H1 (cell line): ENCODE results near the gene MRPL33. TPM values are rescaled to one million over a fixed set of nuclear protein-coding genes. Genes with fewer than 3 reads are reported as not detected.

ENCODE experiments used
- CTCF ChIA-PET: fragments of 300-600 bp; sonication (Branson Sonifier 250); formaldehyde crosslinking; loops from one replicate; lab custom pipeline; 2021; ENCODE audit not compliant: partially characterized antibody; lab: Charles Lee
- POLR2A ChIA-PET: fragments of 300-600 bp; sonication (Branson Sonifier 250); formaldehyde crosslinking; loops from one replicate; lab custom pipeline; 2021; ENCODE audit warnings: inconsistent platforms; ENCODE audit not compliant: partially characterized antibody; lab: Charles Lee
- DNase-seq, 2 experiments: peaks; one replicate each; pipeline versions ENCODE4 v3.0.0 to v3.0.0-alpha.2; 2010 to 2022; ENCODE audit warnings: low spot score in 2 of 2, low read depth in 1 of 2, mixed read lengths in 1 of 2
- FAIRE-seq: peaks from 2 replicates; lab custom pipeline; 2011; peaks lifted over from hg19 to GRCh38; lab: Jason Lieb, UNC
- H2AFZ ChIP-seq: 2 replicates; pipeline ENCODE4 v1.8.1; 2012; ENCODE audit warnings: low read length, inconsistent platforms
- H2AK5ac ChIP-seq: 2 replicates; pipeline ENCODE4 v1.6.1; 2013; ENCODE audit warnings: low read depth, low read length
- H2BK120ac ChIP-seq: replicated peaks from 2 replicates; pipeline ENCODE3; 2013; ENCODE audit warnings: low read depth, low read length, inconsistent platforms
- H2BK12ac ChIP-seq: 2 replicates; pipeline ENCODE4 v1.6.1; 2013; ENCODE audit warnings: low read depth, low read length
- H2BK15ac ChIP-seq: 2 replicates; pipeline ENCODE4 v1.6.1; 2013; ENCODE audit warnings: low read length
- H2BK20ac ChIP-seq: 2 replicates; pipeline ENCODE4 v1.6.1; 2013; ENCODE audit warnings: low read length
- H2BK5ac ChIP-seq: 2 replicates; pipeline ENCODE4 v1.6.1; 2013; ENCODE audit warnings: low read depth, low read length
- H3K14ac ChIP-seq: 2 replicates; pipeline ENCODE4 v1.6.1; 2013; ENCODE audit warnings: inconsistent platforms; ENCODE audit not compliant: insufficient read length
- H3K18ac ChIP-seq: 2 replicates; pipeline ENCODE4 v1.6.1; 2013; ENCODE audit warnings: low read length; ENCODE audit errors: extremely low read depth
- H3K23ac ChIP-seq: 2 replicates; pipeline ENCODE4 v1.6.1; 2013; ENCODE audit warnings: inconsistent platforms; ENCODE audit not compliant: insufficient read length
- H3K23me2 ChIP-seq: 2 replicates; pipeline ENCODE4 v1.6.1; 2013; ENCODE audit warnings: low read depth, low read length
- H3K27ac ChIP-seq: 2 replicates; pipeline ENCODE4 v1.6.1; 2011; ENCODE audit warnings: low read depth, low read length, inconsistent platforms
- H3K27me3 ChIP-seq, 4 experiments: replicated peaks in 1 of 4; 1 replicate in 1 of 4; 2 replicates in 3 of 4; pipeline versions ENCODE4 v1.6.1 to v1.8.1; 2011 to 2013; ENCODE audit warnings: low read length in 3 of 4, mild to moderate bottlenecking in 3 of 4, inconsistent platforms in 2 of 4, mixed read lengths in 2 of 4, moderate library complexity in 1 of 4; ENCODE audit not compliant: control insufficient read depth in 3 of 4, insufficient read depth in 3 of 4; ENCODE audit errors: extremely low read depth in 1 of 4
- H3K36me3 ChIP-seq, 4 experiments: 2 replicates each; pipeline versions ENCODE4 v1.6.1 to v1.8.1; 2011 to 2013; ENCODE audit warnings: mild to moderate bottlenecking in 4 of 4, low read length in 3 of 4, moderate library complexity in 2 of 4, control low read depth in 1 of 4, inconsistent platforms in 1 of 4; ENCODE audit not compliant: insufficient read depth in 4 of 4, control insufficient read depth in 2 of 4
- H3K4ac ChIP-seq: replicated peaks from 2 replicates; pipeline ENCODE3; 2013; ENCODE audit warnings: low read length, low read depth, mixed read lengths, inconsistent platforms; ENCODE audit not compliant: insufficient read length
- H3K4me1 ChIP-seq, 4 experiments: replicated peaks in 1 of 4; 1 replicate in 1 of 4; 2 replicates in 3 of 4; pipeline versions ENCODE4 v1.6.1 to v1.8.1; 2011 to 2013; ENCODE audit warnings: low read length in 3 of 4, inconsistent platforms in 2 of 4, mixed read lengths in 1 of 4; ENCODE audit not compliant: insufficient read depth in 4 of 4, control insufficient read depth in 3 of 4
- H3K4me2 ChIP-seq, 2 experiments: 2 replicates each; pipeline versions ENCODE4 v1.6.1 to v1.8.1; 2011 to 2013; ENCODE audit warnings: low read depth in 2 of 2, low read length in 2 of 2, control low read depth in 1 of 2, inconsistent platforms in 1 of 2, mild to moderate bottlenecking in 1 of 2; ENCODE audit not compliant: insufficient read depth in 1 of 2
- H3K4me3 ChIP-seq, 4 experiments: fragments of 200-600, 300-600 bp in 1 of 4; sonication (generic), shearing (Covaris generic), sonication (Bioruptor Twin) in 1 of 4; 2 replicates each; pipeline versions ENCODE4 v1.5.1 to v1.8.1; 2011 to 2016; ENCODE audit warnings: low read length in 4 of 4, low read depth in 3 of 4, control low read depth in 2 of 4, inconsistent platforms in 2 of 4, mild to moderate bottlenecking in 2 of 4, mixed read lengths in 1 of 4, moderate library complexity in 1 of 4; ENCODE audit not compliant: insufficient read depth in 2 of 4; ENCODE audit errors: extremely low read depth in 1 of 4
- H3K56ac ChIP-seq: replicated peaks from 2 replicates; pipeline ENCODE3; 2013; ENCODE audit warnings: low read depth, mild to moderate bottlenecking, mixed read lengths, low read length, inconsistent platforms; ENCODE audit not compliant: insufficient read length
- H3K79me1 ChIP-seq: 2 replicates; pipeline ENCODE4 v1.6.1; 2013; ENCODE audit warnings: low read depth, low read length, control low read depth
- H3K79me2 ChIP-seq, 2 experiments: 2 replicates each; pipeline versions ENCODE4 v1.6.1 to v1.8.1; 2012 to 2013; ENCODE audit warnings: low read length in 2 of 2, mild to moderate bottlenecking in 2 of 2, inconsistent platforms in 1 of 2; ENCODE audit not compliant: insufficient read depth in 2 of 2, control insufficient read depth in 1 of 2
- H3K9ac ChIP-seq, 4 experiments: replicated peaks in 1 of 4; 1 replicate in 1 of 4; 2 replicates in 3 of 4; pipeline versions ENCODE4 v1.6.1 to v1.8.1; 2011 to 2013; ENCODE audit warnings: low read depth in 3 of 4, low read length in 3 of 4, control low read depth in 2 of 4, mild to moderate bottlenecking in 2 of 4, moderate library complexity in 2 of 4, inconsistent platforms in 1 of 4; ENCODE audit errors: extremely low read depth in 1 of 4
- H3K9me3 ChIP-seq, 2 experiments: 2 replicates each; pipeline versions ENCODE4 v1.6.1 to v1.8.1; 2012 to 2013; ENCODE audit warnings: mild to moderate bottlenecking in 2 of 2, moderate library complexity in 2 of 2, control low read depth in 1 of 2, inconsistent platforms in 1 of 2, low read depth in 1 of 2, low read length in 1 of 2, mixed read lengths in 1 of 2; ENCODE audit not compliant: insufficient read depth in 2 of 2
- H4K20me1 ChIP-seq, 2 experiments: replicated peaks in 1 of 2; 2 replicates each; pipeline versions ENCODE3 to v1.8.1; 2011 to 2013; ENCODE audit warnings: inconsistent platforms in 2 of 2, low read length in 2 of 2, mild to moderate bottlenecking in 1 of 2; ENCODE audit not compliant: insufficient read depth in 2 of 2, control insufficient read depth in 1 of 2
- H4K5ac ChIP-seq: 2 replicates; pipeline ENCODE4 v1.6.1; 2013; ENCODE audit warnings: low read length, low read depth, mixed read lengths, inconsistent platforms; ENCODE audit not compliant: insufficient read length
- H4K8ac ChIP-seq: 2 replicates; pipeline ENCODE4 v1.8.0; 2013; ENCODE audit warnings: mild to moderate bottlenecking, moderate library complexity, low read length, inconsistent platforms; ENCODE audit not compliant: insufficient read depth; ENCODE audit errors: extremely low read depth
- H4K91ac ChIP-seq: replicated peaks from 2 replicates; pipeline ENCODE3; 2013; ENCODE audit warnings: low read length, mixed read lengths, inconsistent platforms; ENCODE audit not compliant: insufficient read length
- ASH2L ChIP-seq: fragments of 200-600, 300-600 bp; sonication (generic); IDR thresholded peaks from one replicate; pipeline ENCODE4 v1.7.1; 2017; ENCODE audit warnings: low read length
- EP300 ChIP-seq, 2 experiments: IDR thresholded peaks; 1 replicate in 1 of 2; 2 replicates in 1 of 2; pipeline ENCODE4 v1.6.1; 2011 to 2012; ENCODE audit warnings: low read depth in 2 of 2, low read length in 2 of 2, mild to moderate bottlenecking in 2 of 2, borderline replicate concordance in 1 of 2, inconsistent platforms in 1 of 2, moderate library complexity in 1 of 2
- RFX5 ChIP-seq: IDR thresholded peaks from 2 replicates; pipeline ENCODE4 v1.6.1; 2011; ENCODE audit warnings: low read depth, low read length, improper control_type of control experiment, borderline replicate concordance
- SUZ12 ChIP-seq: fragments of 200-600 bp; sonication (generic); IDR thresholded peaks from 2 replicates; pipeline ENCODE4 v1.6.1; 2012; ENCODE audit warnings: mild to moderate bottlenecking, inconsistent platforms, low read length, moderate library complexity, mixed read lengths
- WGBS, 2 experiments: shearing (Covaris generic) in 1 of 2; methylation state at CpG; one replicate each; pipeline versions ENCODE4 v1.1.6 to v1.1.7; 2013 to 2015; ENCODE audit warnings: low lambda C conversion rate in 2 of 2, mixed read lengths in 2 of 2, inconsistent platforms in 1 of 2, low coverage in 1 of 2, missing lambda C conversion rate in 1 of 2; ENCODE audit not compliant: insufficient replicate concordance in 2 of 2, insufficient coverage in 1 of 2, insufficient read length in 1 of 2; ENCODE audit errors: extremely low coverage in 1 of 2, missing lambda C conversion rate in 1 of 2; 5-methylcytosine and 5-hydroxymethylcytosine counted together
- polyA plus RNA-seq, 7 experiments: library from polyadenylated mRNA; depleted of rRNA in 3 of 7; stranded (reverse) in 5 of 7; unstranded in 2 of 7; fragments of >200 nt in 5 of 7; fragments of 200-250 nt in 2 of 7; gene quantifications; 1 replicate in 5 of 7; 2 replicates in 1 of 7; 4 replicates in 1 of 7; pipeline versions ENCODE4 v1.2.1 to v1.2.3, GENCODE V29; 2011 to 2013; ENCODE audit warnings: missing spikeins in 2 of 7, mixed read lengths in 2 of 7
- total RNA-seq: library from RNA; stranded (reverse); fragmentation: NEBNext Ultra II Directional; extraction: Animal tissue kit (Norgen Biotek cat#: 25700); gene quantifications from 2 replicates; pipeline ENCODE4 v1.2.1, GENCODE V29; 2021

MRPL33 gene
- total and polyA plus RNA-seq, 2 of the 8 experiments (the other 6 are each of a cell fraction or from before 2014, with no cell fraction given): 24.3 to 62.9 TPM

DNA sequence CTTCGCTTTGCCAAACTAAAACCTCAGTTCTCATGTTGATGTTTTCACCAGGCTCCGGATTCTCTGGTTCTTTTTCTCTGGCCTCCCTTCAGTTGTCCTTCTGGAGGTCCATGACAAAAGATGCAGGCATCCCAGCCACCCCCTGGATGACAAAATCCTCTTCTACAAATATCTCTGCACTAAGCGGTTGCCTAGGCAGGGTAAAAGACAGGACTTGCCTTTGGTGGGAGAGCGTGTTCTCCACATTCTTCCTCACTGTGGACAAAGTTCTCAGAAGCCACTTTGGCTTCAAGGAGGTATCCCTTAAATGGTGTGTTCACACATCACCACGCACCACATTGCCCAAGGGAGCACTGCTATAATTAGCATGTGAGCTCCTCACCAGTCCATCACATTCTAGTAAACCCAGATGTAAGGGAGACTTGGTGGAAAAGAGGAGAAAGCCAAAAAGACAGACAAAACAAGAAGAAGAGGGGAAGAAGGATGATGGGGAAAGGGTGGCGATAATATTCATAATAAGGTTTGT is 23.6 kb upstream of the MRPL33 start:
- Histone ChIP-seq H3K36me3 (no peaks in the 10 kb centered on the region), H2BK5ac (no peak overlapping the region), H3K4ac (no peak overlapping the region), H3K79me2 (no peaks in the 10 kb centered on the region), H2AFZ (no peak overlapping the region), H3K56ac (no peak overlapping the region), H3K9ac (peak overlapping the region in 1 of 4 experiments; percentile 13; a peak in 1 of 7 replicates), H2BK20ac (no peak overlapping the region), H3K18ac (no peak overlapping the region), H2BK120ac (no peak overlapping the region), H4K20me1 (no peaks in the 10 kb centered on the region), H2BK15ac (no peak overlapping the region), H3K23me2 (no peaks in the 10 kb centered on the region), H3K9me3 (peaks cover 0 to 5% of the 10 kb centered on the region in 2 experiments; a peak in 1 of 4 replicates), H3K14ac (no peak overlapping the region), H3K27me3 (no peaks in the 10 kb centered on the region; a peak in 1 of 7 replicates), H3K79me1 (no peaks in the 10 kb centered on the region), H3K27ac (no peak overlapping the region), H3K4me1 (peaks cover 3 to 10% (median 6%) of the 10 kb centered on the region in 4 experiments; a peak in 6 of 7 replicates), H2BK12ac (no peak overlapping the region), H3K4me2 (no peak overlapping the region), H3K23ac (no peak overlapping the region), H3K4me3 (no peak overlapping the region), H4K5ac (no peak overlapping the region), H4K91ac (no peak overlapping the region), H4K8ac (no peak overlapping the region), H2AK5ac (no peak overlapping the region)
- ChIA-PET CTCF (no interaction called here), POLR2A (interaction anchor here (1.0 kb wide), 1 partner anchor 28 kb away, joined by 3 read pairs; no protein-coding TSS in a partner anchor)
- 76 to 80% methylated on average over 1 to 6 of the region's 6 CpGs for WGBS, 2 experiments
- no peak for DNase-seq
- FAIRE-seq: no peak
- no peak for TF ChIP-seq ASH2L
- TF ChIP-seq RFX5: no peak
- TF ChIP-seq SUZ12: no peak
- no peak for TF ChIP-seq EP300 (IDR thresholded peaks at IDR 0.05; ENCODE audit: borderline replicate concordance in 1 of 2, low read depth in 2 of 2, low read length in 2 of 2)
